GM19467 (cell line): ENCODE results near the gene PRKCH.

Source experiments
- ATAC-seq: cut with Tn5 transposase; IDR thresholded peaks from one replicate; pipeline ENCODE4 v1.9.1; 2021; ENCODE audit warnings: mild to moderate bottlenecking, moderate library complexity; ENCODE audit not compliant: unreplicated experiment

PRKCH gene

GRCh38 chr14:61540931-61541330 is 219.6 kb downstream of the PRKCH start:
- ATAC-seq, result no peak

DNA sequence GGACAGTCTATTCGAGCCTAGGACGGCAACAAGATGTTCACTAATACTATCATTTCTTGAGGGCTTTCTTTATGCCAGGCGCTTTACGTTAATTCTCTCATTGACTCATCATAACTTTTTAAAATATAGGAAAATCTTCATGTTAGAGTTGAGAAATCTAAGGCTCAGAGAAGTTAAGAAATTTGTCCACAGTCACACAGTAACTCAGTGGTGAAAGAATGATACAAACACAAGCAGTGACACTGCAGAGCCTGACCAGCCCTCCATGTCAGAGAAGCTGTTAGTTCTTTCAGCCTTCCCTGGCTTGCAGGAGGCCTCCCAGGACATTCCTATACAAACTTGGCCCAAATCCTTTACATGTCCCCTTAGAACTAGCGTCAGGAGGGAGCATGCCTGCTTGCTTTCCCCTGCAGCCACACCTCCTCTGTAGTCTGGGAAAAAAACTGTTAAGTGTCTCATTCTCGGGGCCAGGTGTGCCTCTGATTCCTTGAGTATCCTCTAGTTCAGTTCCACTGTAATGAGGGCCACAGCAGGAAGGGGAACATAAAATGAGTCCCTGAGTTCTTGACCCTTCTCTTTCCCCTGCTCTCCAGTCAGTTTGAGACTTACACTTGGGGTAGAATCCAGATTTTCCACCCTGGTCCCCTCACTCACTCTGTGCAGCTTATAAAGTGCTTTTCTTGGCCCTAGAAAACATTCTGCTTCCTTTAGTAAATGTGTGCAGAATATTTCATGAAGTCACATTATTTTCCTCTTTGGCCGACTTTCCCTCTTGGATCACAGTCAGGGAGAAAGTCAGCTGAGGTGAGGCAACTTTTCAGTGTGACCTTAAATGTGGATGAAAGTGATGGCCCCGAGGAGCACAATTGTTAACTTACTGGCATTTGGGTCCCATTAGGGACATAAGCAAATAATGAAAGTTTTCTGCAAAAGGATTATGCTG is 221.7 kb downstream of the PRKCH start:
- ATAC-seq, result no peak

GRCh38 chr14:61543946-61544345 is 222.6 kb downstream of the PRKCH start:
- ATAC-seq, result no peak

GRCh38 chr14:61544448-61545330 is 223.3 kb downstream of the PRKCH start:
- ATAC-seq, result no peak

- no peak for ATAC-seq
Measured at GRCh38 chr14:61545726-61546455, 224.5 kb downstream of the PRKCH start.

DNA sequence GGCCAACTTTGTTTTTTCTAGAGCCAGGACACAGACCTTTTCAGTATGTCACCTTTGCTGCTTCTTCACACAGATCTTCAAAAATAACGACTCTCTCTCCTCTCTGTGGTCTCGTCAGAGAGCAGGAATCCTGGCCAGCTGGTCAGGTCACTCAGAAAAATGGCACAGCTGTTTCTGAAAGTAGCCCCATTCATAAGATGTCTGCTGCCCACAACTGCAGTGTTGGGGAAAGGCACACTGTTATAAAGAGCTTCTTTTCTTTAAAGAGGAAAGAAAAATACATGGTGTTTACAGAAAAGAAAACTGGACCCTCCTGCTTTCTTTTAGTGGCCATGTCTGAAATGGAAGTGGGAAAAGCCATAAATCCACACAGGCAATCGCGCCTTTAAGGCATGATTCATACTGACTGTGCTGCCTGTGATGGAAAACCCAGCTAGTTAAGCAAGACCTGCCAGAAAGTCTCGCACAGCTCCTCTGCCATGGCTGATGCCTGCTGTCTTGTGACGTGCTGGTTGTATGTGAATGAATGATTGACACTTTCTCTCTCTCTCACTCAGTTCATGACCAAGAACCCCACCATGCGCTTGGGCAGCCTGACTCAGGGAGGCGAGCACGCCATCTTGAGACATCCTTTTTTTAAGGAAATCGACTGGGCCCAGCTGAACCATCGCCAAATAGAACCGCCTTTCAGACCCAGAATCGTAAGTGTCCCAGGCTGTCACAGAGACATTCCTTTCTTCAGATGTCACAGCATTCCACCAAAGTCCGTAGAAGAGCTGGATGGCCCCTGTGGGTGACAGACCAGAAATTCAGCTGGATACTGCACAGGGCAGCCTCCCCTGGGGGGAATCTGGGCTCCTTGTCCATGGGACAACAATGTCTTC is 226.0 kb downstream of the PRKCH start:
- no peak for ATAC-seq

DNA sequence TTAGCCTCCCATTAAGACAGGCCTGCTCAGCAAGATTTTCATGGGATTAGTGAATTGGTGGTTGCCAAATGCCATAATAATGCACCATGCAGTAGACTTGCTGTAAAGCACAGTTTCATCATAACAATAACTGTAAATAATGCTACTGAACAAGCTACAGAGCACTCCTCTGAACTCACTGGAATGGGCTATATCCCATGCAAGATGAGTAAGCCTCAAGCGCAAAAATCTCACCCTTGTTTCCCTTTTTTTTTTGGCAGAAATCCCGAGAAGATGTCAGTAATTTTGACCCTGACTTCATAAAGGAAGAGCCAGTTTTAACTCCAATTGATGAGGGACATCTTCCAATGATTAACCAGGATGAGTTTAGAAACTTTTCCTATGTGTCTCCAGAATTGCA is 228.0 kb downstream of the PRKCH start:
- no peak for ATAC-seq

DNA sequence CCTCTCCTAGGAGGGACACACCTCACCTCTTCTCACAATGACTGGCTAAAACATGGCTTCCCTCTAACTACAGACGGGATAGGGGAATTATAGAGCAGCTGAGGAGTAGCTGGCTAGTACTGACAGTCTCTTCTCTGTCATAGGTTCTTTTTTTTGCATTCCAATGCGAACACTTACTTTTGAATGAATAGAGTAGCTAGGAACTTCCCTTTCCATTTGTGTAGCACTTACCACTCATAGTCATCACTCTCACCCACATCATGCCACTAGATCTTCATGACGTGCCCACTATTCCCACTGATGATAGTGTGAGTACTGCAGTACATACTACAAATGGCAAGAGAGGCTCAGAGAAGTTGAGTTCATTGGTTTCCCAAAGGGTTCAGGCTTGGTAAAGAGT is 230.0 kb downstream of the PRKCH start:
- ATAC-seq, result no peak

- ATAC-seq, result no peak
Measured at GRCh38 chr14:61552241-61552640, 230.9 kb downstream of the PRKCH start.

DNA sequence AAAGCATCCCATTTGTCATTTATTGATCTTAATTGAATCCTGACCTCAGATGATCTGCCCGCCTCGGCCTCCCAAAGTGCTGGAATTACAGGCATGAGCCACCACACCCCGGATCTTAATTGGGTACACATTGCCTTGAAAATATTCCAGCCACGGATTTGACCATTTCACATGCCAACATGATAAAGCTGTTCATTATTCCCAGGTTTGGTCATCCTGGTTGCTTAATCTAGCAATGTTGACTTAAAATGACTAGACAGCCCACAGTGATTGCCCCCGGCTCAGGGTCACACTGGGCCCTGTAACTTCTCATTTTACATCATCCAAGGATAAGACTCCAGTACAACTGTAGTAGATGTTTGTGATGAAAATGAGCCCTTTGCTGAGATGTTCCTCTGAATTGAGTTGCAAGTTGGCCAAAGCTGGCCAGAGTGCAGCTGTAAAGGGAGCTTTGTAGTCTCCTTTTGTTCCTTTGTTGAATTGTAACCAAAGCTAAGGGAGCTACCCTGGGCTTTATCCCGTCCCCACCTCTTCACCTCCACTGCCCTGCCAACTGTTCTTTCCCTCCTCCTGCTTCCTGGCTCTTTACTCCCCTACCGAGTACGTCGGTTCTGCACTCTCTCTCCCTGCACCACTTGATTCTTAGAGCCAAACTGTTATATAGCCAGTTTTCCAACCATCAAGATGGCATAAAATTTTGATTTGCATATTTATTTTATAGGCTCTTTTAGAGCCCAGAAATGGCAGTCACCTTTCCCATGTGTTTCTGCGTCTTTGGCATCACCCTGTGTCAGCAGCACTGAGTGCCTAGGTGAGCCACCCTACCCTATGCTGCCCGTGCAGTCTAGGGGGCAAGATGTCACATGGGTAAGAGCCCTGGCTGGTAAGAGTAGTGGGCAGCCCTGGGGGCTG is 232.6 kb downstream of the PRKCH start:
- ATAC-seq, result no peak

- no peak for ATAC-seq
Measured at GRCh38 chr14:61555056-61555838, 233.9 kb downstream of the PRKCH start.

GRCh38 chr14:61556455-61556854 is 235.1 kb downstream of the PRKCH start:
- no peak for ATAC-seq

DNA sequence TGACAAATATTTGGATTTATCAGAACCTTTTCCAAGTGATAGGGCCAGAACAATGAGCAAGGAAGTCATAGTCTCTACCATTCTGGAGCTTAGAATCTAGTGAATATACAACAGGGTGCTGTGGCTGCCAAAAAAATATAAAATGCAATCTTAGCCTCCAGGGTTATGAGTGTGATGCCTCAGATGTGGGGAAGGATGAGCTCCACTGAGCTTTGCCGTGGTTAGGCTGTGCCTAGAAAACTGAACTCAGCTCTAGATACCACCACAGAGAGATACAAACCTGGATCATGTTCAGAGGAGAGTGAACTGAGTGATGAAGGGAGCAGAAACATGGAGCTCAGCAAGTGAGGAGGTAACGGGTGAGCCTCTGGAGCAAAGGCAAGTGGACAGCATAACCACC is 235.9 kb downstream of the PRKCH start:
- no peak for ATAC-seq

- ATAC-seq, result no peak
Measured at GRCh38 chr14:61557854-61558253, 236.5 kb downstream of the PRKCH start.

DNA sequence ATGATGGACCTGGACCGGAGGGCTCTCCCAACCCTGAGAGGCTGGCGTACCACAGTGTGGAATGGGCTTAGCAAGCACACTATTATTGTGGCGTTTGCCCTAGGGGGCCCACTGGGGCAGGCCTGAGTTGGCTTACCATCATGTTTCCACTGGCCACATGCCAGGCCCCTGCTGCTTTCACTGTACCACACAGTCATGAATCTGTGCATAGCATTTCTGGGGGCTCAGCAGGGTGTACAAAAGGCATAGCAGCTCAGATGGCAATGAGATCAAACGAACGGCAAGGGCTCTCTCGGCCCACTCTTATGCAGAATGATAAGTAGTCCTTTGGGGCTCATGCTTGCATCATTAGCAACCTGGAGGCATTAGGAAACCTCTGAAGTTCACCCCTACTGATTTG is 236.9 kb downstream of the PRKCH start:
- ATAC-seq, result no peak

DNA sequence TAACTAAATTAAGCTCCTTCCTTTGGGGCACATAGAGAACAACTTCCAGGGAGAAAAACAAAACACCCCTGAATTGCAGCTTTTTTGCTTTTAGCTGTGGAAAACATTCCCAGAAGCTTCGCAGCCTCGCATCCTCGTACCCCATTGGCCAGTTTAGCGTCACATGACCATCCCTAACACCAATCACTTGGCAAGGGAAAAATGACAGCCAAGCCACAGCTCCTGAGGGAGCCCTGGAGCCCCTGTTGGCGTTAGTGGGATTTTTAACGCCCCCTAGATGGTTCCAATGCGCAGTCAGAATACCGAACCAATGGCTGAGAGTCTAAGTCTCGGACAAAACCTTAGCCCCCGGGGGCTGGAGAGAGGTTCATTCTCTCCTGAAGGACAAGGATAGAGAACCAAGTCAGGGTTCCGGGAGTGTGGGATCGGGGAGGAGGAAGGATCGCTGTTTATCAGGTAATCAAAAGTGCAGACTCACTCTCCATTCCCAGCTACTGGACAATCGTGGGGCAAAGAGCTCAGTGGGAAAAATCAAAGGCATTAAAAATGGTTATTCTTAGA is 238.3 kb downstream of the PRKCH start:
- no peak for ATAC-seq

DNA sequence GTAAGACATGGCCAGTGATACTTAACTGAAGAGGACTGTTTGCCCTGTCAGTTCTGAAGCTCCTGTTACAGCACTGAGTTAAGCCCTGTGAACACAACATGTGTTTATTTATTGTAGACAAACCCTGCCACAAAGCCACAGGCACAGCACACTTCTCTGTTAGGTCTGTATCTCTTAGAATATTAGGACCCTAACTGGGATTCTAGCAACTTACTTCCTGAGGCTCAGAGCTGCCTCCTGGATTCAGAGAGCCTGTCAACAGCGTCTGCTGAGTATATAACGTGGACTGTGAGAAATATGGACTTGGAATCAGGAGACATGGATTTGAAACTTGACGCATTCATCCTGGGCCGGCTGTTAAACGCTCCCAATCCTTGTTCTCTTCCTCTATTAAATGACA is 238.9 kb downstream of the PRKCH start:
- ATAC-seq, result no peak

GRCh38 chr14:61561104-61561503 is 239.7 kb downstream of the PRKCH start:
- no peak for ATAC-seq
